HEK293 (cell line): ENCODE measurements around the gene TEKTIP1.

Experiments used
- CTCF ChIA-PET: fragments of 350-600 bp; formaldehyde crosslinking; extraction: SDS; loops from one replicate; lab custom pipeline; 2021; ENCODE audit warnings: antibody characterized with exemption; lab: Yijun Ruan, JAX
- POLR2A ChIA-PET: fragments of 300-600 bp; formaldehyde crosslinking; extraction: SDS; loops from one replicate; lab custom pipeline; 2020; ENCODE audit warnings: antibody characterized with exemption, inconsistent platforms; lab: Yijun Ruan, JAX
- H3K27ac ChIP-seq: fragments of 200-500 bp; sonication (Bioruptor generic); 2 replicates; pipeline ENCODE4 v1.5.1; 2014; ENCODE audit warnings: low read depth, low read length, control low read depth, inconsistent platforms; ENCODE audit errors: extremely low read depth
- H3K36me3 ChIP-seq, 2 experiments: fragments of 200-500 bp in 1 of 2; sonication (Bioruptor generic) in 1 of 2; 1 replicate in 1 of 2; 2 replicates in 1 of 2; pipeline ENCODE4 v1.5.1; 2014 to 2017; ENCODE audit warnings: inconsistent platforms in 2 of 2, low read length in 2 of 2; ENCODE audit not compliant: control insufficient read depth in 2 of 2, insufficient read depth in 1 of 2
- H3K4me1 ChIP-seq: fragments of 200-500 bp; sonication (Bioruptor generic); 2 replicates; pipeline ENCODE4 v1.5.1; 2014; ENCODE audit warnings: mild to moderate bottlenecking, low read length, inconsistent platforms; ENCODE audit not compliant: control insufficient read depth, insufficient read depth
- H3K4me3 ChIP-seq: 2 replicates; pipeline ENCODE4 v1.5.1; 2011; ENCODE audit warnings: low read depth, mild to moderate bottlenecking, control low read depth, low read length, moderate library complexity
- H3K9me3 ChIP-seq: fragments of 200-500 bp; sonication (Bioruptor generic); 2 replicates; pipeline ENCODE4 v1.5.1; 2014; ENCODE audit warnings: low read depth, low read length, inconsistent platforms; ENCODE audit not compliant: control insufficient read depth, insufficient read depth
- HIC1 ChIP-seq: fragments of 450-650 bp; formaldehyde crosslinking; IDR thresholded peaks from 2 replicates; pipeline ENCODE4 v1.5.1; 2016; ENCODE audit warnings: missing biosample characterization, missing genetic modification characterization
- PRDM1 ChIP-seq: fragments of 450-650 bp; formaldehyde crosslinking; IDR thresholded peaks from 2 replicates; pipeline ENCODE4; 2016; ENCODE audit warnings: missing biosample characterization, missing genetic modification characterization
- PRDM10 ChIP-seq: fragments of 450-650 bp; formaldehyde crosslinking; IDR thresholded peaks from 2 replicates; pipeline ENCODE4 v1.5.1; 2016; ENCODE audit warnings: missing biosample characterization, missing genetic modification characterization
- SCRT2 ChIP-seq: fragments of 450-650 bp; formaldehyde crosslinking; IDR thresholded peaks from 2 replicates; pipeline ENCODE4 v1.5.1; 2016; ENCODE audit warnings: missing biosample characterization, missing genetic modification characterization
- SP3 ChIP-seq: fragments of 450-650 bp; formaldehyde crosslinking; IDR thresholded peaks from 2 replicates; pipeline ENCODE4 v1.5.1; 2016; ENCODE audit warnings: missing biosample characterization, missing genetic modification characterization
- WT1 ChIP-seq: fragments of 450-650 bp; formaldehyde crosslinking; IDR thresholded peaks from 2 replicates; pipeline ENCODE4 v1.5.1; 2016; ENCODE audit warnings: missing biosample characterization, missing genetic modification characterization
- YY1 ChIP-seq: fragments of 450-650 bp; formaldehyde crosslinking; IDR thresholded peaks from 2 replicates; pipeline ENCODE4 v1.5.1; 2018; ENCODE audit warnings: missing biosample characterization, missing genetic modification characterization
- ZBTB17 ChIP-seq: fragments of 450-650 bp; formaldehyde crosslinking; IDR thresholded peaks from 2 replicates; pipeline ENCODE4 v1.5.1; 2016; ENCODE audit warnings: missing biosample characterization, missing genetic modification characterization
- ZFP69B ChIP-seq: fragments of 450-650 bp; formaldehyde crosslinking; IDR thresholded peaks from 2 replicates; pipeline ENCODE4 v1.5.1; 2016; ENCODE audit warnings: missing biosample characterization, missing genetic modification characterization
- ZNF157 ChIP-seq: fragments of 450-650 bp; formaldehyde crosslinking; IDR thresholded peaks from 2 replicates; pipeline ENCODE4 v1.5.1; 2016; ENCODE audit warnings: missing biosample characterization, missing genetic modification characterization
- ZNF169 ChIP-seq: fragments of 450-650 bp; formaldehyde crosslinking; IDR thresholded peaks from 2 replicates; pipeline ENCODE4 v1.5.1; 2016; ENCODE audit warnings: missing biosample characterization, missing genetic modification characterization
- ZNF175 ChIP-seq: fragments of 450-650 bp; formaldehyde crosslinking; IDR thresholded peaks from 2 replicates; pipeline ENCODE4 v1.5.1; 2016; ENCODE audit warnings: missing biosample characterization, missing genetic modification characterization
- ZNF18 ChIP-seq: fragments of 450-650 bp; formaldehyde crosslinking; IDR thresholded peaks from 2 replicates; pipeline ENCODE4 v1.5.1; 2016; ENCODE audit warnings: missing biosample characterization, missing genetic modification characterization
- ZNF184 ChIP-seq: fragments of 450-650 bp; IDR thresholded peaks from 2 replicates; pipeline ENCODE4 v1.5.1; 2018; ENCODE audit warnings: missing biosample characterization, mild to moderate bottlenecking, missing genetic modification characterization
- ZNF202 ChIP-seq: fragments of 450-650 bp; formaldehyde crosslinking; IDR thresholded peaks from 2 replicates; pipeline ENCODE4 v1.5.1; 2016; ENCODE audit warnings: missing biosample characterization, missing genetic modification characterization, borderline replicate concordance
- ZNF248 ChIP-seq: fragments of 450-650 bp; formaldehyde crosslinking; IDR thresholded peaks from 2 replicates; pipeline ENCODE4 v1.5.1; 2017; ENCODE audit warnings: missing biosample characterization, missing genetic modification characterization
- ZNF341 ChIP-seq: fragments of 450-650 bp; formaldehyde crosslinking; IDR thresholded peaks from 2 replicates; pipeline ENCODE4; 2016; ENCODE audit warnings: low read depth, missing biosample characterization, missing genetic modification characterization
- ZNF354C ChIP-seq: fragments of 450-650 bp; formaldehyde crosslinking; IDR thresholded peaks from 2 replicates; pipeline ENCODE4 v1.5.1; 2016; ENCODE audit warnings: missing biosample characterization, missing genetic modification characterization, low read depth, borderline replicate concordance
- ZNF37A ChIP-seq: fragments of 450-650 bp; IDR thresholded peaks from 2 replicates; pipeline ENCODE4 v1.5.1; 2018; ENCODE audit warnings: missing biosample characterization, missing genetic modification characterization
- ZNF600 ChIP-seq: fragments of 450-650 bp; formaldehyde crosslinking; IDR thresholded peaks from 2 replicates; pipeline ENCODE4 v1.5.1; 2016; ENCODE audit warnings: missing biosample characterization, missing genetic modification characterization
- ZNF670 ChIP-seq: fragments of 450-650 bp; formaldehyde crosslinking; IDR thresholded peaks from 2 replicates; pipeline ENCODE4 v1.5.1; 2016; ENCODE audit warnings: missing biosample characterization, missing genetic modification characterization, low read depth
- ZNF843 ChIP-seq: fragments of 450-650 bp; formaldehyde crosslinking; IDR thresholded peaks from 2 replicates; pipeline ENCODE4 v1.5.1; 2016; ENCODE audit warnings: missing biosample characterization, missing genetic modification characterization

The TEKTIP1 gene

GRCh38 chr19:3530389-3530788 lies 8.6 kb upstream of the TEKTIP1 start:
- H3K4me3 ChIP-seq, result no peak overlapping the region
- TF ChIP-seq PRDM1 (peak; percentile 99), ZBTB17 (tag by site-specific recombination) (peak; percentile 69), ZNF843 (tag by site-specific recombination) (no peak), ZNF175 (no peak), ZNF341 (no peak), ZNF670 (tag by site-specific recombination) (no peak)
- POLR2A ChIA-PET, result no interaction called here
- H3K4me1 ChIP-seq, result no peaks in the 10 kb centered on the region
- no peak overlapping the region for H3K27ac ChIP-seq
- CTCF ChIA-PET, result no interaction called here
- no peaks in the 10 kb centered on the region for H3K9me3 ChIP-seq
- H3K36me3 ChIP-seq, result peaks cover 0 to 82% of the 10 kb centered on the region in 2 experiments; a peak in 2 of 3 replicates

GRCh38 chr19:3531716-3532115 lies 7.3 kb upstream of the TEKTIP1 start:
- Histone ChIP-seq H3K4me3 (no peak overlapping the region), H3K9me3 (no peaks in the 10 kb centered on the region)
- ChIA-PET CTCF (no interaction called here), POLR2A (interaction anchor here (0.6 kb wide), 1 partner anchor 1640 kb away, joined by 3 read pairs; no protein-coding TSS in a partner anchor)
- no peak for TF ChIP-seq SP3 (tag by site-specific recombination)
- TF ChIP-seq, all 188 proteins: peak for 0
- peaks cover 0 to 82% of the 10 kb centered on the region in 2 experiments; a peak in 2 of 3 replicates for H3K36me3 ChIP-seq
- no peak overlapping the region for H3K27ac ChIP-seq
- no peaks in the 10 kb centered on the region for H3K4me1 ChIP-seq

- Histone ChIP-seq H3K9me3 (no peaks in the 10 kb centered on the region), H3K4me1 (no peaks in the 10 kb centered on the region), H3K27ac (no peak overlapping the region), H3K4me3 (no peak overlapping the region)
- CTCF ChIA-PET, result no interaction called here
- TF ChIP-seq YY1 (no peak), ZNF184 (no peak), ZNF157 (tag by site-specific recombination) (peak; percentile 84), ZNF169 (no peak), ZNF248 (no peak)
- TF ChIP-seq, all 188 proteins: peak for 1
- peaks cover 0 to 77% of the 10 kb centered on the region in 2 experiments; a peak in 2 of 3 replicates for H3K36me3 ChIP-seq
- POLR2A ChIA-PET, result interaction anchor here (0.5 kb wide), 1 partner anchor 9 kb away, joined by 3 read pairs; no protein-coding TSS in a partner anchor
Observed at GRCh38 chr19:3532154-3532786, 6.7 kb upstream of the TEKTIP1 start.

GRCh38 chr19:3533033-3533432 lies 5.9 kb upstream of the TEKTIP1 start:
- Histone ChIP-seq H3K4me1 (no peaks in the 10 kb centered on the region), H3K9me3 (no peaks in the 10 kb centered on the region), H3K4me3 (no peak overlapping the region), H3K27ac (no peak overlapping the region), H3K36me3 (peaks cover 0 to 73% of the 10 kb centered on the region in 2 experiments; a peak in 2 of 3 replicates)
- POLR2A ChIA-PET, result no interaction called here
- CTCF ChIA-PET, result interaction anchor here (0.6 kb wide), 1 partner anchor 30 kb away, joined by 3 read pairs; no protein-coding TSS in a partner anchor
- no peak for TF ChIP-seq HIC1 (tag by site-specific recombination)
- no peak for TF ChIP-seq ZNF202 (tag by site-specific recombination)
- no peak for TF ChIP-seq ZNF354C
- 0 out of 2 replicates have a peak, but pooled peaks have one; percentile 16 for TF ChIP-seq SCRT2 (tag by site-specific recombination)
- TF ChIP-seq ZNF600 (tag by site-specific recombination), result 0 out of 2 replicates have a peak, but pooled peaks have one; percentile 23
- TF ChIP-seq WT1 (tag by site-specific recombination), result no peak
- no peak for TF ChIP-seq ZNF37A (tag by site-specific recombination)
- TF ChIP-seq ZNF18 (tag by site-specific recombination), result no peak
- TF ChIP-seq ZFP69B, result 0 out of 2 replicates have a peak, but pooled peaks have one; percentile 26
- no peak for TF ChIP-seq PRDM10 (tag by site-specific recombination)
- TF ChIP-seq, all 188 proteins: peak for 3
